Neural progenitor cell (in vitro differentiated cells): ENCODE data around the gene ITGA11. TPM values are rescaled to one million over a fixed set of nuclear protein-coding genes. Genes with fewer than 3 reads are reported as not detected.

Experiments
- DNase-seq: peaks from one replicate; pipeline ENCODE4 v3.0.0-alpha.2; 2016; ENCODE audit warnings: low spot score
- H2AFZ ChIP-seq: fragments of 200-600 bp; sonication (generic); replicated peaks from 2 replicates; pipeline ENCODE4 v1.6.1; 2016; ENCODE audit warnings: antibody characterized with exemption
- H3F3A ChIP-seq: fragments of 200-600 bp; sonication (generic); 2 replicates; pipeline ENCODE4 v1.6.1; 2016; ENCODE audit warnings: antibody characterized with exemption, low read depth
- H3K27ac ChIP-seq: fragments of 200-600 bp; sonication (generic); 2 replicates; pipeline ENCODE4 v1.5.1; 2016; ENCODE audit warnings: mild to moderate bottlenecking
- H3K27me3 ChIP-seq: fragments of 200-600 bp; sonication (generic); 2 replicates; pipeline ENCODE4 v1.6.1; 2016; ENCODE audit warnings: mild to moderate bottlenecking, moderate library complexity
- H3K36me3 ChIP-seq: fragments of 200-600 bp; sonication (generic); 2 replicates; pipeline ENCODE4 v1.5.1; 2016
- H3K4me1 ChIP-seq: fragments of 200-600 bp; sonication (generic); 2 replicates; pipeline ENCODE4 v1.6.1; 2016; ENCODE audit warnings: mixed run types
- H3K4me2 ChIP-seq: fragments of 200-600 bp; sonication (generic); 2 replicates; pipeline ENCODE4 v1.6.1; 2016
- H3K4me3 ChIP-seq: fragments of 200-600 bp; sonication (generic); 2 replicates; pipeline ENCODE4 v1.5.1; 2016
- H3K79me2 ChIP-seq: fragments of 200-600 bp; sonication (generic); 2 replicates; pipeline ENCODE4 v1.6.1; 2016; ENCODE audit warnings: low read depth
- H3K9ac ChIP-seq: fragments of 200-600 bp; sonication (generic); 2 replicates; pipeline ENCODE4 v1.6.1; 2016
- H3K9me3 ChIP-seq: fragments of 200-600 bp; sonication (generic); 2 replicates; pipeline ENCODE4 v1.5.1; 2016; ENCODE audit warnings: low read depth
- H4K20me1 ChIP-seq: fragments of 200-600 bp; sonication (generic); 2 replicates; pipeline ENCODE4 v1.6.1; 2016; ENCODE audit warnings: low read depth
- H3K27ac Mint-ChIP-seq: 3 replicates; pipeline ENCODE4 v1.8.0; 2021; ENCODE audit warnings: mixed read lengths
- H3K27me3 Mint-ChIP-seq: 2 replicates; pipeline ENCODE4 v1.8.0; 2022; ENCODE audit warnings: low read depth, mild to moderate bottlenecking, inconsistent platforms, moderate library complexity, mixed read lengths; ENCODE audit not compliant: insufficient read depth
- H3K36me3 Mint-ChIP-seq: 3 replicates; pipeline ENCODE4 v1.8.0; 2021; ENCODE audit warnings: mixed read lengths
- H3K4me1 Mint-ChIP-seq: 3 replicates; pipeline ENCODE4 v1.8.0; 2021; ENCODE audit warnings: mixed read lengths
- H3K4me3 Mint-ChIP-seq: 3 replicates; pipeline ENCODE4 v1.8.0; 2021; ENCODE audit warnings: mild to moderate bottlenecking, moderate library complexity, mixed read lengths
- H3K9me3 Mint-ChIP-seq: 3 replicates; pipeline ENCODE4 v1.8.0; 2020; ENCODE audit warnings: mixed read lengths
- CTCF ChIP-seq: fragments of 200-600 bp; sonication (generic); IDR thresholded peaks from 2 replicates; pipeline ENCODE4 v1.5.1; 2017; ENCODE audit warnings: antibody characterized with exemption, mild to moderate bottlenecking
- EZH2 ChIP-seq: fragments of 200-600 bp; sonication (generic); IDR thresholded peaks from 2 replicates; pipeline ENCODE4 v1.6.1; 2017; ENCODE audit warnings: antibody characterized with exemption, mild to moderate bottlenecking, moderate library complexity
- EZH2phosphoT487 ChIP-seq: fragments of 200-600 bp; sonication (generic); IDR thresholded peaks from 2 replicates; pipeline ENCODE4 v1.6.1; 2017; ENCODE audit warnings: antibody characterized with exemption
- total RNA-seq: library from RNA; depleted of rRNA; stranded (reverse); fragments of >200 nt; gene quantifications from 2 replicates; pipeline ENCODE4 v1.2.3, GENCODE V29; 2015; ENCODE audit warnings: low replicate concordance

Gene ITGA11
- total RNA-seq, 1 donor from 2014 or later, result not detected

- H2AFZ ChIP-seq, result no peak overlapping the region
- Mint-ChIP-seq H3K36me3 (no peaks in the 10 kb centered on the region), H3K4me1 (peaks cover 32% of the 10 kb centered on the region), H3K27ac (no peak overlapping the region), H3K4me3 (no peak overlapping the region), H3K9me3 (no peaks in the 10 kb centered on the region), H3K27me3 (peaks cover 6% of the 10 kb centered on the region)
- no peaks in the 10 kb centered on the region for H3K9me3 ChIP-seq
- no peaks in the 10 kb centered on the region for H3K79me2 ChIP-seq
- H3K27me3 ChIP-seq, result no peaks in the 10 kb centered on the region
- TF ChIP-seq CTCF (no peak), EZH2 (no peak), EZH2phosphoT487 (no peak)
- H4K20me1 ChIP-seq, result no peaks in the 10 kb centered on the region
- H3K4me1 ChIP-seq, result no peaks in the 10 kb centered on the region
- H3F3A ChIP-seq, result no peaks in the 10 kb centered on the region
- no peak overlapping the region for H3K27ac ChIP-seq
- no peak overlapping the region for H3K4me2 ChIP-seq
- H3K9ac ChIP-seq, result no peak overlapping the region
- H3K36me3 ChIP-seq, result no peaks in the 10 kb centered on the region
- no peak for DNase-seq
- H3K4me3 ChIP-seq, result no peak overlapping the region
Observed at GRCh38 chr15:68345481-68345880, 86.5 kb downstream of the ITGA11 start.

- no peak overlapping the region for H3K4me3 ChIP-seq
- H3K27ac Mint-ChIP-seq, result peak overlapping the region; percentile 39
- peaks cover 6% of the 10 kb centered on the region for H3K27me3 Mint-ChIP-seq
- H4K20me1 ChIP-seq, result no peaks in the 10 kb centered on the region
- no peak overlapping the region for H3K27ac ChIP-seq
- no peak for DNase-seq
- H2AFZ ChIP-seq, result no peak overlapping the region
- no peaks in the 10 kb centered on the region for H3K9me3 ChIP-seq
- H3K79me2 ChIP-seq, result no peaks in the 10 kb centered on the region
- H3K36me3 Mint-ChIP-seq, result no peaks in the 10 kb centered on the region
- peaks cover 38% of the 10 kb centered on the region for H3K4me1 Mint-ChIP-seq
- H3K9ac ChIP-seq, result no peak overlapping the region
- no peaks in the 10 kb centered on the region for H3K4me1 ChIP-seq
- no peaks in the 10 kb centered on the region for H3K36me3 ChIP-seq
- TF ChIP-seq EZH2 (no peak), EZH2phosphoT487 (no peak), CTCF (no peak)
- H3K4me3 Mint-ChIP-seq, result peak overlapping the region; percentile 23
- H3K9me3 Mint-ChIP-seq, result no peaks in the 10 kb centered on the region
- no peaks in the 10 kb centered on the region for H3F3A ChIP-seq
- no peaks in the 10 kb centered on the region for H3K27me3 ChIP-seq
- no peak overlapping the region for H3K4me2 ChIP-seq
Observed at GRCh38 chr15:68344600-68344999, 87.4 kb downstream of the ITGA11 start.

- H3K36me3 Mint-ChIP-seq, result no peaks in the 10 kb centered on the region
Observed at GRCh38 chr15:68343579-68344225, 88.3 kb downstream of the ITGA11 start.

More at GRCh38 chr15:68343579-68344225, 88.3 kb downstream of the ITGA11 start:
- peaks cover 38% of the 10 kb centered on the region for H3K4me1 Mint-ChIP-seq
- H4K20me1 ChIP-seq, result no peaks in the 10 kb centered on the region
- no peaks in the 10 kb centered on the region for H3K79me2 ChIP-seq
- H3K4me1 ChIP-seq, result no peaks in the 10 kb centered on the region
- no peaks in the 10 kb centered on the region for H3F3A ChIP-seq
- H3K27ac ChIP-seq, result no peak overlapping the region
- H3K27me3 ChIP-seq, result no peaks in the 10 kb centered on the region
- DNase-seq, result no peak
- no peak overlapping the region for H2AFZ ChIP-seq
- no peaks in the 10 kb centered on the region for H3K36me3 ChIP-seq
- TF ChIP-seq EZH2 (no peak), EZH2phosphoT487 (no peak), CTCF (no peak)
- no peak overlapping the region for H3K9ac ChIP-seq
- H3K4me2 ChIP-seq, result no peak overlapping the region
- H3K4me3 Mint-ChIP-seq, result no peak overlapping the region
- H3K9me3 Mint-ChIP-seq, result no peaks in the 10 kb centered on the region
- H3K27me3 Mint-ChIP-seq, result peaks cover 6% of the 10 kb centered on the region
- no peaks in the 10 kb centered on the region for H3K9me3 ChIP-seq
- no peak overlapping the region for H3K4me3 ChIP-seq
- no peak overlapping the region for H3K27ac Mint-ChIP-seq
